ENCODE data around the gene PAQR4. TPM values are rescaled to one million over a fixed set of nuclear protein-coding genes. Genes with fewer than 3 reads are reported as not detected.

Gene PAQR4
- total and polyA plus RNA-seq, 2 of the 13 experiments (the other 11 are each of a cell fraction or from before 2014, with no cell fraction given), result 15.9 to 24.8 TPM

DNA sequence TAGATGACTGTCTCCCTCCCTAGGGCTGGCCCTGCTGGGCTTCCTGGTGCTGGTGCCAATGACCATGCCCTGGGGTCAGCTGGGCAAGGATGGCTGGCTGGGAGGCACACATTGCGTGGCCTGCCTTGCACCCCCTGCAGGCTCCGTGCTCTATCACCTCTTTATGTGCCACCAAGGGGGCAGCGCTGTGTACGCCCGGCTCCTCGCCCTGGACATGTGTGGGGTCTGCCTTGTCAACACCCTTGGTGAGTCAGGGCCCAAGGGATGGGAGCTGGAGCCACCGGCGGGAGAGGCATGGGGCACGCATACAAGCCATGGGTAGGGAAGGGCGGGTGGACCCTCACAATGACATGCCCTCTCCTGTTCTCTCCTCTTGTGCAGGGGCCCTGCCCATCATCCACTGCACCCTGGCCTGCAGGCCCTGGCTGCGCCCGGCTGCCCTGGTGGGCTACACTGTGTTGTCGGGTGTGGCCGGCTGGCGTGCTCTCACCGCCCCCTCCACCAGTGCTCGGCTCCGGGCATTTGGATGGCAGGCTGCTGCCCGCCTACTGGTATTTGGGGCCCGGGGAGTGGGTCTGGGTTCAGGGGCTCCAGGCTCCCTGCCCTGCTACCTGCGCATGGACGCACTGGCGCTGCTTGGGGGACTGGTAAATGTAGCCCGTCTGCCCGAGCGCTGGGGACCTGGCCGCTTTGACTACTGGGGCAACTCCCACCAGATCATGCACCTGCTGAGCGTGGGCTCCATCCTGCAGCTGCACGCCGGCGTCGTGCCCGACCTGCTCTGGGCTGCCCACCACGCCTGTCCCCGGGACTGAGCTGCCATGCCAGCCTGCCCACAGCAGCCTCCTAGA is 2.2 kb downstream of the PAQR4 start:
- 97% methylated on average over 10 of the region's 35 CpGs for WGBS (ENCODE audit: low lambda C conversion rate)
- H3K4me3 ChIP-seq (replicated peaks in 1 of 3; ENCODE audit: insufficient read depth in 1 of 3, low read depth in 2 of 3, low read length in 3 of 3), result peak overlapping the region in 1 of 3 experiments; percentile 91; a peak in 1 of 6 replicates
- peaks cover 17% of the 10 kb centered on the region for H3K4me1 ChIP-seq (ENCODE audit: insufficient read depth, low read length)
- TF ChIP-seq AGO2 (optimal IDR thresholded peaks at IDR 0.05; ENCODE audit: low read depth, low read length) (peak; percentile 87), POLR2A (IDR thresholded peaks at IDR 0.05; ENCODE audit: insufficient read depth in 1 of 2, low read depth in 2 of 2, low read length in 2 of 2) (peak; percentile 16 to 40; a peak in 3 of 4 replicates), SNRNP70 (IDR thresholded peaks at IDR 0.05; ENCODE audit: low read depth, low read length) (no peak), HIC2 (CRISPR knock-in tag; IDR thresholded peaks at IDR 0.05; ENCODE audit: low read depth) (0 out of 2 replicates have a peak, but pooled peaks have one; percentile 8), RBM39 (IDR thresholded peaks at IDR 0.05; ENCODE audit: low read depth, low read length, poor library complexity, severe bottlenecking) (no peak), RBFOX2 (IDR thresholded peaks at IDR 0.05; ENCODE audit: low read depth, low read length) (peak; percentile 76), AGO1 (IDR thresholded peaks at IDR 0.05; ENCODE audit: low read depth, low read length, poor library complexity, severe bottlenecking) (peak; percentile 14)
- TF ChIP-seq, protein P1, sequence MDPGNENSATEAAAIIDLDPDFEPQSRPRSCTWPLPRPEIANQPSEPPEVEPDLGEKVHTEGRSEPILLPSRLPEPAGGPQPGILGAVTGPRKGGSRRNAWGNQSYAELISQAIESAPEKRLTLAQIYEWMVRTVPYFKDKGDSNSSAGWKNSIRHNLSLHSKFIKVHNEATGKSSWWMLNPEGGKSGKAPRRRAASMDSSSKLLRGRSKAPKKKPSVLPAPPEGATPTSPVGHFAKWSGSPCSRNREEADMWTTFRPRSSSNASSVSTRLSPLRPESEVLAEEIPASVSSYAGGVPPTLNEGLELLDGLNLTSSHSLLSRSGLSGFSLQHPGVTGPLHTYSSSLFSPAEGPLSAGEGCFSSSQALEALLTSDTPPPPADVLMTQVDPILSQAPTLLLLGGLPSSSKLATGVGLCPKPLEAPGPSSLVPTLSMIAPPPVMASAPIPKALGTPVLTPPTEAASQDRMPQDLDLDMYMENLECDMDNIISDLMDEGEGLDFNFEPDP (CRISPR knock-in tag; conservative IDR thresholded peaks at IDR 0.05), result 0 out of 2 replicates have a peak, but pooled peaks have one; percentile 28
- peak overlapping the region; percentile 80; the same call in 1 of the 2 replicates for H3K9ac ChIP-seq (ENCODE audit: insufficient read depth, low read depth, low read length)
- no peak for ATAC-seq
- H3K9me3 ChIP-seq (ENCODE audit: low read length), result no peaks in the 10 kb centered on the region
- intact Hi-C loops (cut with micrococcal nuclease; ENCODE audit: unreplicated experiment) (no loop called here), in situ Hi-C loops (cut with HindIII; ENCODE audit: extremely low pct_ligation_motif_present, low pct_unique_long_range_greater_than_20kb) (no loop called here)
- H3K79me2 ChIP-seq (ENCODE audit: insufficient read depth, low read length), result peaks cover 8% of the 10 kb centered on the region
- BruUV-seq (replicated peaks), result no TSS peak
- CTCF ChIA-PET (ENCODE audit: low intra/inter-chr PET ratio, low total read pairs), result interaction anchor here (1.2 kb wide), 1 partner anchor 10 kb away, joined by 3 read pairs; no protein-coding TSS in a partner anchor
- peaks cover 2 to 15% of the 10 kb centered on the region in 2 experiments; a peak in 3 of 5 replicates for H3K36me3 ChIP-seq (replicated peaks in 1 of 2; ENCODE audit: control insufficient read depth in 1 of 2, insufficient read depth in 2 of 2, low read length in 2 of 2)
- DNase-seq (ENCODE audit: low spot score), result no peak
- H3K27me3 ChIP-seq (ENCODE audit: control insufficient read depth in 1 of 2, insufficient read depth in 2 of 2, low read length in 2 of 2), result no peaks in the 10 kb centered on the region; a peak in 1 of 5 replicates
- POLR2A ChIA-PET, result interaction anchor here (1.9 kb wide), 1 partner anchor 9 kb away, joined by 10 read pairs; the partner anchor contains the start of gene PKMYT1
- H4K20me1 ChIP-seq (ENCODE audit: insufficient read depth, low read length), result no peaks in the 10 kb centered on the region
- H2AFZ ChIP-seq (ENCODE audit: low read length), result no peak overlapping the region
- no peak for FAIRE-seq
- H3K4me2 ChIP-seq (ENCODE audit: low read depth, low read length), result peak overlapping the region; percentile 86
- no peak overlapping the region for H3K27ac ChIP-seq (ENCODE audit: extremely low read length, insufficient read depth, low read length)
